GM12878 (cell line): ENCODE measurements around the gene CLUH. TPM values are rescaled to one million over a fixed set of nuclear protein-coding genes. Genes with fewer than 3 reads are reported as not detected.
A peak's percentile ranks its signal among the peaks of the same experiment; 100 is the strongest.

Experiments used
- BHLHE40 ChIP-seq, 2 experiments: fragments of 450-650 bp in 1 of 2; IDR thresholded peaks; 2 replicates each; pipeline ENCODE4 v1.6.1; 2011 to 2017; ENCODE audit warnings: low read depth in 2 of 2, borderline replicate concordance in 1 of 2, improper control_type of control experiment in 1 of 2, low read length in 1 of 2, mild to moderate bottlenecking in 1 of 2
- BRCA1 ChIP-seq: IDR thresholded peaks from 2 replicates; pipeline ENCODE4 v1.6.1; 2011; ENCODE audit warnings: low read depth, low read length, improper control_type of control experiment
- CREB1 ChIP-seq: IDR thresholded peaks from 2 replicates; pipeline ENCODE4 v1.6.1; 2012; ENCODE audit warnings: low read depth, mild to moderate bottlenecking, inconsistent platforms
- CREM ChIP-seq: IDR thresholded peaks from 2 replicates; pipeline ENCODE4 v1.6.1; 2014; ENCODE audit warnings: antibody characterized with exemption, low read depth
- EGR1 ChIP-seq, 2 experiments: IDR thresholded peaks; 1 replicate in 1 of 2; 2 replicates in 1 of 2; pipeline ENCODE4 v1.6.1; 2011 to 2012; ENCODE audit warnings: low read depth in 2 of 2, low read length in 2 of 2, borderline replicate concordance in 1 of 2, mild to moderate bottlenecking in 1 of 2, moderate library complexity in 1 of 2
- EP300 ChIP-seq, 2 experiments: fragments of 150-350 bp in 1 of 2; IDR thresholded peaks; 2 replicates each; pipeline ENCODE4 v1.6.1; 2011 to 2012; ENCODE audit warnings: low read depth in 2 of 2, low read length in 2 of 2, borderline replicate concordance in 1 of 2, improper control_type of control experiment in 1 of 2, inconsistent platforms in 1 of 2; ENCODE audit not compliant: control insufficient read depth in 1 of 2
- ESRRA ChIP-seq: IDR thresholded peaks from 2 replicates; pipeline ENCODE4 v1.6.1; 2012; ENCODE audit warnings: mild to moderate bottlenecking, low read length, improper control_type of control experiment
- FOS ChIP-seq: IDR thresholded peaks from 3 replicates; pipeline ENCODE4 v1.6.1; 2011; ENCODE audit warnings: borderline replicate concordance; ENCODE audit not compliant: insufficient read length; ENCODE audit errors: extremely low read depth
- GATAD2B ChIP-seq: fragments of 450-650 bp; conservative IDR thresholded peaks from 2 replicates; pipeline ENCODE4 v1.6.1; 2017; ENCODE audit warnings: low read depth, mild to moderate bottlenecking, moderate library complexity
- HDAC6 ChIP-seq: fragments of 200-600 bp; sonication (generic); IDR thresholded peaks from one replicate; pipeline ENCODE4 v1.8.0; 2017; ENCODE audit warnings: antibody characterized with exemption; ENCODE audit not compliant: unreplicated experiment
- IRF4 ChIP-seq: IDR thresholded peaks from 2 replicates; pipeline ENCODE4 v1.6.1; 2011; ENCODE audit warnings: low read depth, low read length
- KLF5 ChIP-seq: fragments of 450-650 bp; IDR thresholded peaks from 2 replicates; pipeline ENCODE4 v1.6.1; 2014; ENCODE audit warnings: mild to moderate bottlenecking; ENCODE audit not compliant: partially characterized antibody
- LARP7 ChIP-seq: fragments of 450-650 bp; IDR thresholded peaks from 2 replicates; pipeline ENCODE4 v1.6.1; 2017; ENCODE audit warnings: mild to moderate bottlenecking
- MTA3 ChIP-seq: IDR thresholded peaks from 2 replicates; pipeline ENCODE4 v1.6.1; 2012; ENCODE audit warnings: low read length, inconsistent platforms, borderline replicate concordance
- MYC ChIP-seq: IDR thresholded peaks from 2 replicates; pipeline ENCODE4 v1.6.1; 2011; ENCODE audit warnings: mild to moderate bottlenecking, low read length, moderate library complexity, inconsistent platforms; ENCODE audit not compliant: insufficient read depth, insufficient replicate concordance, insufficient read length, severe bottlenecking
- NR2C2 ChIP-seq: IDR thresholded peaks from 2 replicates; pipeline ENCODE4 v1.6.1; 2011; ENCODE audit warnings: borderline replicate concordance, low read depth; ENCODE audit not compliant: control insufficient read depth, insufficient read length
- NR2F1 ChIP-seq: fragments of 450-650 bp; conservative IDR thresholded peaks from 2 replicates; pipeline ENCODE4 v1.6.1; 2017; ENCODE audit warnings: mild to moderate bottlenecking
- POLR2A ChIP-seq: IDR thresholded peaks from 2 replicates; pipeline ENCODE4 v1.6.1; 2011; ENCODE audit warnings: low read depth, mild to moderate bottlenecking, low read length
- POLR2AphosphoS5 ChIP-seq: IDR thresholded peaks from 2 replicates; pipeline ENCODE4 v1.6.1; 2011; ENCODE audit warnings: mild to moderate bottlenecking, low read length, inconsistent platforms
- POU2F2 ChIP-seq: IDR thresholded peaks from 3 replicates; pipeline ENCODE4 v1.6.1; 2011; ENCODE audit warnings: low read depth, mild to moderate bottlenecking, low read length, borderline replicate concordance
- RAD51 ChIP-seq: fragments of 450-650 bp; IDR thresholded peaks from 2 replicates; pipeline ENCODE4 v1.6.1; 2016; ENCODE audit warnings: moderate library complexity, mild to moderate bottlenecking, inconsistent platforms
- RCOR1 ChIP-seq: conservative IDR thresholded peaks from 2 replicates; pipeline ENCODE4 v1.6.1; 2012; ENCODE audit warnings: low read depth, low read length, improper control_type of control experiment
- RELA ChIP-seq: fragments of 450-650 bp; IDR thresholded peaks from 2 replicates; pipeline ENCODE4 v1.8.0; 2014; ENCODE audit warnings: borderline replicate concordance; ENCODE audit not compliant: partially characterized antibody
- SIX5 ChIP-seq: IDR thresholded peaks from 2 replicates; pipeline ENCODE4 v1.6.1; 2011; ENCODE audit warnings: mild to moderate bottlenecking, low read depth, low read length, moderate library complexity; ENCODE audit not compliant: severe bottlenecking
- SP1 ChIP-seq: IDR thresholded peaks from one replicate; pipeline ENCODE4 v1.6.1; 2011; ENCODE audit warnings: low read depth, low read length
- TARDBP ChIP-seq: IDR thresholded peaks from 2 replicates; pipeline ENCODE4 v1.6.1; 2016; ENCODE audit warnings: borderline replicate concordance
- TBL1XR1 ChIP-seq: IDR thresholded peaks from 2 replicates; pipeline ENCODE4 v1.6.1; 2012; ENCODE audit warnings: low read depth, low read length, improper control_type of control experiment
- YY1 ChIP-seq: IDR thresholded peaks from 2 replicates; pipeline ENCODE4 v1.6.1; 2011; ENCODE audit warnings: low read depth, mild to moderate bottlenecking, low read length
- ZNF207 ChIP-seq: fragments of 450-650 bp; IDR thresholded peaks from 2 replicates; pipeline ENCODE4 v1.6.1; 2014; ENCODE audit warnings: antibody characterized with exemption, mild to moderate bottlenecking, borderline replicate concordance
- polyA plus RNA-seq, 11 experiments: library from polyadenylated mRNA; depleted of rRNA in 4 of 11; unstranded in 6 of 11; stranded (reverse) in 5 of 11; fragments of >200 nt; fragmentation: Nextera tagmentation in 4 of 11; fragmentation: Illumina TruSeq in 1 of 11; extraction: Ambion mirVana in 4 of 11; extraction: Trizol in 1 of 11; gene quantifications; 1 replicate in 1 of 11; 2 replicates in 10 of 11; pipeline versions ENCODE4 v1.2.1 to v1.2.3, GENCODE V29; 2011 to 2016; ENCODE audit warnings: inconsistent platforms in 2 of 11, missing spikeins in 2 of 11, low read depth in 1 of 11
- total RNA-seq, 4 experiments: library from RNA; depleted of rRNA in 3 of 4; stranded (reverse); fragments of >200 nt in 3 of 4; fragmentation: Illumina TruSeq in 1 of 4; extraction: Trizol in 1 of 4; gene quantifications; 2 replicates each; pipeline versions ENCODE4 v1.2.1 to v1.2.3, GENCODE V29; 2013 to 2021
- TF ChIP-seq, protein P1 (sequence below): IDR thresholded peaks from 2 replicates; pipeline ENCODE4 v1.6.1; 2011; ENCODE audit warnings: borderline replicate concordance, low read depth, mild to moderate bottlenecking, moderate library complexity, low read length; ENCODE audit not compliant: insufficient read depth, poor library complexity, severe bottlenecking
- TF ChIP-seq, protein P2 (sequence below): IDR thresholded peaks from 2 replicates; pipeline ENCODE4 v1.6.1; 2012; ENCODE audit warnings: low read depth, low read length, improper control_type of control experiment

CLUH gene
- total and polyA plus RNA-seq, 10 of the 15 experiments (the other 5 are each of a cell fraction or from before 2014, with no cell fraction given), result 0.11 to 147 (median 60.2) TPM

DNA sequence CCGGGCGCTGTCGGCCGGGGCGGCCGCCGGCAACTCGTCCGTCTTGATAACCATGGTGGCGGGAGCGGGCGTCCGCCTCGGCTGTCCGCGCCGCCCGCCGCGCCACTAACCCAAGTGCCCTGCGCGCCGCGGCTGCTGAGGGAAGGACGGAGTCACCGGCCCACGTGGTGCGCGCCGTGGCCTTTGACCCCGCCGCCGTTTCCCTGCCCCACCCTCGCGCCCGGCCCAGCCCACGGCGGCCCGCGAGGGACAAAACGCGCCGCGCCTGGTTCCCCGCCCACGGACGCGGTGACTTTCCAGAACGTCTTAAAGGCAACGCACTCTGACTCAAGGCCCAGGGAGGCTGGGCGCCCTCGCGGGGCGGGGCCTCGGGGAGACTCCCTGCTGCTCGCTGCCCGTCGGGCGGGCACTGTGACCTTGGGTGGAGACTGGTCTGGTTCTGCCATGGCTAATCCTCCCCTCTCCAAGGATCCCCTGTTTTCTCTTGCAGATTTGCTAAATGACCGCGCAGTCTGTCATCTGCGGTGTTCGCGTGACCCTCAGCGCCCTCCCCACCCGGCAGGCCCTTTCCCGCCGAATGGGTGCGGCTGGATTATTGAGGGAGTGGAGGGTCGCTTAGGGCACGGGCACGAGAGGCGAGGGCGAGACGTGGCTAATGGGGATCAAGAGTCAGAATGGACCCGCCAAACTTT, at the start of gene CLUH (continued):
- TF ChIP-seq, protein P1, sequence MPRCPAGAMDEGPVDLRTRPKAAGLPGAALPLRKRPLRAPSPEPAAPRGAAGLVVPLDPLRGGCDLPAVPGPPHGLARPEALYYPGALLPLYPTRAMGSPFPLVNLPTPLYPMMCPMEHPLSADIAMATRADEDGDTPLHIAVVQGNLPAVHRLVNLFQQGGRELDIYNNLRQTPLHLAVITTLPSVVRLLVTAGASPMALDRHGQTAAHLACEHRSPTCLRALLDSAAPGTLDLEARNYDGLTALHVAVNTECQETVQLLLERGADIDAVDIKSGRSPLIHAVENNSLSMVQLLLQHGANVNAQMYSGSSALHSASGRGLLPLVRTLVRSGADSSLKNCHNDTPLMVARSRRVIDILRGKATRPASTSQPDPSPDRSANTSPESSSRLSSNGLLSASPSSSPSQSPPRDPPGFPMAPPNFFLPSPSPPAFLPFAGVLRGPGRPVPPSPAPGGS, result peak; percentile 65
- TF ChIP-seq RAD51 (0 out of 2 replicates have a peak, but pooled peaks have one; percentile 28), FOS (no peak), LARP7 (peak; percentile 46), POLR2A (peak; percentile 87), RCOR1 (no peak), POLR2AphosphoS5 (peak; percentile 70; the same call in 1 of the 2 replicates), CREM (peak; percentile 70), BHLHE40 (IDR thresholded peaks at IDR 0.05; ENCODE audit: borderline replicate concordance in 1 of 2, low read depth in 2 of 2, low read length in 1 of 2) (peak in 1 of 2 experiments; percentile 52; a peak in 2 of 4 replicates), NR2C2 (peak; percentile 81), TBL1XR1 (peak; percentile 87; the same call in 1 of the 2 replicates), HDAC6 (no peak), EGR1 (IDR thresholded peaks at IDR 0.05; ENCODE audit: borderline replicate concordance in 1 of 2, low read depth in 2 of 2, low read length in 2 of 2) (peak; percentile 93 to 99), MYC (no peak), RELA (peak; percentile 81), TARDBP (no peak), IRF4 (no peak), GATAD2B (peak; percentile 38; the same call in 1 of the 2 replicates), SP1 (peak; percentile 83), ESRRA (no peak; the same call in none of the 2 replicates), NR2F1 (peak; percentile 98), SIX5 (peak; percentile 53), MTA3 (no peak), EP300 (IDR thresholded peaks at IDR 0.05; ENCODE audit: borderline replicate concordance in 1 of 2, control insufficient read depth in 1 of 2, low read depth in 2 of 2, low read length in 2 of 2) (0 out of 4 replicates have a peak, but pooled peaks have one; percentile 32 to 52), BRCA1 (no peak), KLF5 (peak; percentile 84), POU2F2 (peak; percentile 46; the same call in 1 of the 3 replicates), YY1 (peak; percentile 72), ZNF207 (peak; percentile 89; the same call in 1 of the 2 replicates), CREB1 (peak; percentile 85; the same call in 1 of the 2 replicates)
- TF ChIP-seq, protein P2, sequence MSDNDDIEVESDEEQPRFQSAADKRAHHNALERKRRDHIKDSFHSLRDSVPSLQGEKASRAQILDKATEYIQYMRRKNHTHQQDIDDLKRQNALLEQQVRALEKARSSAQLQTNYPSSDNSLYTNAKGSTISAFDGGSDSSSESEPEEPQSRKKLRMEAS, result peak; percentile 91
